SK-N-SH (cell line): ENCODE results near the gene EID3. TPM values are rescaled to one million over a fixed set of nuclear protein-coding genes. Genes with fewer than 3 reads are reported as not detected.
A peak's percentile ranks its signal among the peaks of the same experiment; 100 is the strongest.

ENCODE experiments used
- CTCF ChIA-PET: fragments of 300-600, 350-600 bp; formaldehyde crosslinking; extraction: SDS; loops from one replicate; lab custom pipeline; 2021; lab: Yijun Ruan, JAX
- POLR2A ChIA-PET: fragments of 350-600 bp; sonication (Branson Sonifier 250); formaldehyde crosslinking; extraction: SDS; loops from one replicate; lab custom pipeline; 2020; ENCODE audit warnings: antibody characterized with exemption, inconsistent platforms; lab: Yijun Ruan, JAX
- DNase-seq: peaks from one replicate; pipeline ENCODE4 v3.0.0; 2012
- H2AFZ ChIP-seq: fragments of 200-600 bp; sonication (generic); 2 replicates; pipeline ENCODE4 v1.8.1; 2016; ENCODE audit warnings: antibody characterized with exemption, mild to moderate bottlenecking, low read depth
- H3F3A ChIP-seq: fragments of 200-600 bp; sonication (generic); replicated peaks from 2 replicates; pipeline ENCODE3; 2016; ENCODE audit warnings: antibody characterized with exemption, mild to moderate bottlenecking; ENCODE audit not compliant: insufficient read depth
- H3K27ac ChIP-seq, 2 experiments: fragments of 200-500 bp in 1 of 2; fragments of 200-600 bp in 1 of 2; sonication (Bioruptor generic) in 1 of 2; sonication (generic), shearing (Covaris generic) in 1 of 2; 2 replicates each; pipeline versions ENCODE4 v1.5.1 to v1.6.1; 2014 to 2016; ENCODE audit warnings: low read depth in 2 of 2, inconsistent platforms in 1 of 2, low read length in 1 of 2, mild to moderate bottlenecking in 1 of 2, mixed read lengths in 1 of 2
- H3K27me3 ChIP-seq: fragments of 200-600 bp; sonication (generic), shearing (Covaris generic); 2 replicates; pipeline ENCODE4 v1.6.1; 2016; ENCODE audit warnings: mixed run types; ENCODE audit not compliant: insufficient read depth
- H3K36me3 ChIP-seq, 2 experiments: fragments of 200-500 bp in 1 of 2; fragments of 200-600 bp in 1 of 2; sonication (Bioruptor generic) in 1 of 2; sonication (generic) in 1 of 2; replicated peaks in 1 of 2; 2 replicates each; pipeline versions ENCODE3 to v1.5.1; 2014 to 2016; ENCODE audit warnings: low read length in 1 of 2, mild to moderate bottlenecking in 1 of 2; ENCODE audit not compliant: insufficient read depth in 2 of 2, control insufficient read depth in 1 of 2
- H3K4me1 ChIP-seq, 2 experiments: fragments of 200-500 bp in 1 of 2; fragments of 200-600 bp in 1 of 2; sonication (Bioruptor generic) in 1 of 2; sonication (generic), shearing (Covaris generic) in 1 of 2; 2 replicates each; pipeline versions ENCODE4 v1.5.1 to v1.6.1; 2014 to 2016; ENCODE audit warnings: low read depth in 1 of 2, low read length in 1 of 2, mixed run types in 1 of 2; ENCODE audit not compliant: insufficient read depth in 2 of 2, control insufficient read depth in 1 of 2
- H3K4me2 ChIP-seq: fragments of 200-600 bp; sonication (generic), shearing (Covaris generic); 2 replicates; pipeline ENCODE4 v1.6.1; 2017; ENCODE audit warnings: mixed run types
- H3K4me3 ChIP-seq, 2 experiments: fragments of 200-500 bp in 1 of 2; fragments of 200-600 bp in 1 of 2; sonication (Bioruptor generic) in 1 of 2; sonication (generic), shearing (Covaris generic) in 1 of 2; 2 replicates each; pipeline versions ENCODE4 v1.5.1 to v1.8.1; 2014 to 2016; ENCODE audit warnings: low read depth in 2 of 2, inconsistent platforms in 1 of 2, low read length in 1 of 2, mild to moderate bottlenecking in 1 of 2, mixed read lengths in 1 of 2, moderate library complexity in 1 of 2
- H3K79me2 ChIP-seq: fragments of 200-600 bp; sonication (generic); 2 replicates; pipeline ENCODE4 v1.8.1; 2017; ENCODE audit warnings: mild to moderate bottlenecking; ENCODE audit not compliant: insufficient read depth
- H3K9ac ChIP-seq: fragments of 200-600 bp; sonication (generic); 2 replicates; pipeline ENCODE4 v1.6.1; 2017; ENCODE audit warnings: mixed run types
- H3K9me2 ChIP-seq: fragments of 200-600 bp; sonication (generic); 2 replicates; pipeline ENCODE4 v1.6.1; 2017; ENCODE audit warnings: mixed run types
- H3K9me3 ChIP-seq: fragments of 200-600 bp; sonication (generic); 2 replicates; pipeline ENCODE4 v1.6.1; 2017; ENCODE audit warnings: mixed run types, mild to moderate bottlenecking, moderate library complexity
- H4K20me1 ChIP-seq: fragments of 200-600 bp; sonication (generic); 2 replicates; pipeline ENCODE4 v1.6.1; 2017; ENCODE audit warnings: mild to moderate bottlenecking, mixed run types; ENCODE audit not compliant: insufficient read depth
- CHD2 ChIP-seq: fragments of 150-350 bp; IDR thresholded peaks from 2 replicates; pipeline ENCODE4 v1.6.1; 2018; ENCODE audit warnings: low read length; ENCODE audit not compliant: partially characterized antibody
- ELF1 ChIP-seq: IDR thresholded peaks from 2 replicates; pipeline ENCODE4 v1.4.0; 2012
- MAX ChIP-seq: IDR thresholded peaks from 2 replicates; pipeline ENCODE4 v1.4.0; 2012; ENCODE audit warnings: low read depth
- NRF1 ChIP-seq: IDR thresholded peaks from 2 replicates; pipeline ENCODE4 v1.6.1; 2012; ENCODE audit warnings: low read depth, mild to moderate bottlenecking, low read length
- PBX3 ChIP-seq: IDR thresholded peaks from 2 replicates; pipeline ENCODE4; 2012
- POLR2AphosphoS5 ChIP-seq: IDR thresholded peaks from 2 replicates; pipeline ENCODE4 v1.6.1; 2012; ENCODE audit warnings: low read depth, low read length
- RAD21 ChIP-seq: IDR thresholded peaks from 2 replicates; pipeline ENCODE4 v1.6.1; 2012; ENCODE audit warnings: mild to moderate bottlenecking, low read length
- SIN3A ChIP-seq: IDR thresholded peaks from 2 replicates; pipeline ENCODE4 v1.6.1; 2012; ENCODE audit warnings: low read depth, mild to moderate bottlenecking, low read length, moderate library complexity, borderline replicate concordance
- TEAD4 ChIP-seq: IDR thresholded peaks from 2 replicates; pipeline ENCODE4 v1.4.0; 2012; ENCODE audit warnings: mild to moderate bottlenecking, borderline replicate concordance; ENCODE audit not compliant: insufficient read depth
- YY1 ChIP-seq: IDR thresholded peaks from 2 replicates; pipeline ENCODE4 v1.4.0; 2012; ENCODE audit warnings: low read depth, mild to moderate bottlenecking
- WGBS: methylation state at CpG from one replicate; pipeline ENCODE4 v1.1.6; 2017; ENCODE audit warnings: low lambda C conversion rate; 5-methylcytosine and 5-hydroxymethylcytosine counted together
- polyA plus RNA-seq, 3 experiments: library from polyadenylated mRNA; depleted of rRNA; stranded (reverse); fragments of >200 nt; gene quantifications; 2 replicates each; pipeline ENCODE4 v1.2.3, GENCODE V29; 2012
- TF ChIP-seq, protein P1 (sequence below): fragments of 150-350 bp; IDR thresholded peaks from 2 replicates; pipeline ENCODE4 v1.6.1; 2017; ENCODE audit warnings: antibody characterized with exemption, low read length, low read depth, borderline replicate concordance

The EID3 gene
- polyA plus RNA-seq, 1 of the 3 experiments (the other 2 are of a cell fraction): 0.92 TPM

DNA sequence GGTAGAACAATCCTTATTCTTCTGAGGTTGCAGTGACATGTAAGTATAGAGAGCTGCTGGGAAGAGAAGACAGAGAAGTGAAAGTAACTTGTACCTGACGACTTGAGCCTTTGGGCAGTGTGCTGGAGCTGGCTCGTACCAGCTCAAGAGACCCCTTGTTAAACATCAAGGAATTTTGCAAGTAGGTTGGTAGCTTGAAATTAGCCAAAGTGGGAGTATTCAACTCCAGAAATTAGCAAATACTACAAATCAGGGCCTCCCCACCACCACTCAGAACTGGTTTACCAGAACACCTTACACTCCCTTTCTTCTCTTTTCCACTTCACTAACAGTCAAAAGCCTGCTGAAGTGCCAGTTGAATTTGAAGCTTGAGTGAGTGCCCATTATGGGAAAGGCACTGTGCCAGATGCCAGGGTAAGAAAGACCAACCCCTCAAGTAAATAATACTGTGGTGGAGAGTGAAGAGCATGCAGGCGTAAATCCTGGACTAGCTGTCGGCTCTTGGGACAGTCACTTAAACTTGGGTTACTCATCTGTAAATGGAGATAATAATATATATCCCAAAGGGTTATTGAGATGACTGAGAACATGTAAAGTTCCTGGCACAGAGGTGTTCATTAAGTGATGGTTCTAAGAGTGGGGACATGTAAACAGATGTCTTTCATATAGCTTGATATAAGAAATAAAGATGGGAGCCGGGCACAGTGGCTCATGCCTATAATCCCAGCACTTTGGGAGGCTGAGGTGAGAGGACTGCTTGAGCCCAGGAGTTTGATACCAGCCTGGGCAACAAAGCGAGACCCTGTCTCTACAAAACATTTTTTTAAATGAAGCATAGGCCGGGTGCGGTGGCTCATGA lies 27.0 kb upstream of the EID3 start:
- H3F3A ChIP-seq: peaks cover 16% of the 10 kb centered on the region
- no peaks in the 10 kb centered on the region for H3K27me3 ChIP-seq
- no peaks in the 10 kb centered on the region for H3K79me2 ChIP-seq
- H3K9ac ChIP-seq: peak overlapping the region; percentile 13; the same call in 1 of the 2 replicates
- no peaks in the 10 kb centered on the region for H3K9me2 ChIP-seq
- peak overlapping the region; percentile 61 for H3K4me2 ChIP-seq
- H4K20me1 ChIP-seq: no peaks in the 10 kb centered on the region
- no peaks in the 10 kb centered on the region for H3K9me3 ChIP-seq
- no peaks in the 10 kb centered on the region for H3K36me3 ChIP-seq
- 81% methylated on average over 8 of the region's 8 CpGs for WGBS
- no peak overlapping the region for H2AFZ ChIP-seq
- no peak overlapping the region; a peak in 1 of 4 replicates for H3K4me3 ChIP-seq
- H3K4me1 ChIP-seq: peaks cover 0 to 6% of the 10 kb centered on the region in 2 experiments; a peak in 1 of 4 replicates
- CTCF ChIA-PET: interaction anchor here (2.5 kb wide), 1 partner anchor 11 kb away, joined by 7 read pairs; no protein-coding TSS in a partner anchor
- DNase-seq: no peak
- TF ChIP-seq SIN3A: no peak
- no peak for TF ChIP-seq TEAD4
- TF ChIP-seq, protein P1, sequence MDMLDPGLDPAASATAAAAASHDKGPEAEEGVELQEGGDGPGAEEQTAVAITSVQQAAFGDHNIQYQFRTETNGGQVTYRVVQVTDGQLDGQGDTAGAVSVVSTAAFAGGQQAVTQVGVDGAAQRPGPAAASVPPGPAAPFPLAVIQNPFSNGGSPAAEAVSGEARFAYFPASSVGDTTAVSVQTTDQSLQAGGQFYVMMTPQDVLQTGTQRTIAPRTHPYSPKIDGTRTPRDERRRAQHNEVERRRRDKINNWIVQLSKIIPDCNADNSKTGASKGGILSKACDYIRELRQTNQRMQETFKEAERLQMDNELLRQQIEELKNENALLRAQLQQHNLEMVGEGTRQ: no peak
- no peak for TF ChIP-seq ELF1
- no peak for TF ChIP-seq NRF1
- no peak for TF ChIP-seq POLR2AphosphoS5
- TF ChIP-seq PBX3: no peak
- no peak for TF ChIP-seq MAX
- POLR2A ChIA-PET: no interaction called here
- peak overlapping the region in 1 of 2 experiments; percentile 38; a peak in 1 of 4 replicates for H3K27ac ChIP-seq

DNA sequence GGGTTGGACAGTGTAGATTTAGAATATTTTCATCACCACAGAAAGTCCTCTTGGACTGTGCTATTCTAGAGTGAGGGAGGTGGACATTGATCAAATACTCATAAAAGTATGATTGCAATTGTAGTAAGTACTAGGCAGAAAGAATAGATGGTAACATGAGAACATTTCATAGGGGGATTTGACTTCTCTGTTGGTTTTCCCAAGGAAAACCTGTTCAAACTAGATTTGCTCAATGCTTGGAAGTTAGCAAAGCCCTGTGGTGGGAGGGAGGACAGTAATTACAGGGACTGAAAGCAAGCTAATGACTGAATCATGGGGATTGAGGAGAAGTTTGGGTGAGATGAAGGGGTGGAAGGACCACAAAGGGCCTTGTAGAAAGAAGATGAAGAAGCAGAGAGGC lies 24.4 kb upstream of the EID3 start:
- Histone ChIP-seq H2AFZ (no peak overlapping the region; the same call in 1 of the 2 replicates), H3K4me2 (peak overlapping the region; percentile 10; the same call in 1 of the 2 replicates), H3F3A (peaks cover 27% of the 10 kb centered on the region), H3K9me3 (no peaks in the 10 kb centered on the region), H3K79me2 (no peaks in the 10 kb centered on the region), H3K27ac (peak overlapping the region in 1 of 2 experiments; percentile 89; a peak in 1 of 4 replicates), H3K4me3 (peak overlapping the region in 1 of 2 experiments; percentile 3; a peak in 1 of 4 replicates), H3K9ac (no peak overlapping the region), H4K20me1 (no peaks in the 10 kb centered on the region), H3K4me1 (peaks cover 0 to 10% of the 10 kb centered on the region in 2 experiments; a peak in 1 of 4 replicates), H3K9me2 (no peaks in the 10 kb centered on the region), H3K36me3 (no peaks in the 10 kb centered on the region), H3K27me3 (no peaks in the 10 kb centered on the region)
- no peak for DNase-seq
- POLR2A ChIA-PET: no interaction called here
- TF ChIP-seq TEAD4 (no peak), CHD2 (no peak), RAD21 (no peak), YY1 (no peak)
- CTCF ChIA-PET: interaction anchor here (1.0 kb wide), 1 partner anchor 79 kb away, joined by 3 read pairs; no protein-coding TSS in a partner anchor
